H1 (cell line): ENCODE results near the gene TMEM178B. TPM values are rescaled to one million over a fixed set of nuclear protein-coding genes. Genes with fewer than 3 reads are reported as not detected.

Source experiments
- CTCF ChIA-PET: fragments of 300-600 bp; sonication (Branson Sonifier 250); formaldehyde crosslinking; loops from one replicate; lab custom pipeline; 2021; ENCODE audit not compliant: partially characterized antibody; lab: Charles Lee
- POLR2A ChIA-PET: fragments of 300-600 bp; sonication (Branson Sonifier 250); formaldehyde crosslinking; loops from one replicate; lab custom pipeline; 2021; ENCODE audit warnings: inconsistent platforms; ENCODE audit not compliant: partially characterized antibody; lab: Charles Lee
- DNase-seq, 2 experiments: peaks; one replicate each; pipeline versions ENCODE4 v3.0.0 to v3.0.0-alpha.2; 2010 to 2022; ENCODE audit warnings: low spot score in 2 of 2, low read depth in 1 of 2, mixed read lengths in 1 of 2
- FAIRE-seq: peaks from 2 replicates; lab custom pipeline; 2011; peaks lifted over from hg19 to GRCh38; lab: Jason Lieb, UNC
- H2AFZ ChIP-seq: 2 replicates; pipeline ENCODE4 v1.8.1; 2012; ENCODE audit warnings: low read length, inconsistent platforms
- H2AK5ac ChIP-seq: 2 replicates; pipeline ENCODE4 v1.6.1; 2013; ENCODE audit warnings: low read depth, low read length
- H2BK120ac ChIP-seq: replicated peaks from 2 replicates; pipeline ENCODE3; 2013; ENCODE audit warnings: low read depth, low read length, inconsistent platforms
- H2BK12ac ChIP-seq: 2 replicates; pipeline ENCODE4 v1.6.1; 2013; ENCODE audit warnings: low read depth, low read length
- H2BK15ac ChIP-seq: 2 replicates; pipeline ENCODE4 v1.6.1; 2013; ENCODE audit warnings: low read length
- H2BK20ac ChIP-seq: 2 replicates; pipeline ENCODE4 v1.6.1; 2013; ENCODE audit warnings: low read length
- H2BK5ac ChIP-seq: 2 replicates; pipeline ENCODE4 v1.6.1; 2013; ENCODE audit warnings: low read depth, low read length
- H3K14ac ChIP-seq: 2 replicates; pipeline ENCODE4 v1.6.1; 2013; ENCODE audit warnings: inconsistent platforms; ENCODE audit not compliant: insufficient read length
- H3K18ac ChIP-seq: 2 replicates; pipeline ENCODE4 v1.6.1; 2013; ENCODE audit warnings: low read length; ENCODE audit errors: extremely low read depth
- H3K23ac ChIP-seq: 2 replicates; pipeline ENCODE4 v1.6.1; 2013; ENCODE audit warnings: inconsistent platforms; ENCODE audit not compliant: insufficient read length
- H3K23me2 ChIP-seq: 2 replicates; pipeline ENCODE4 v1.6.1; 2013; ENCODE audit warnings: low read depth, low read length
- H3K27ac ChIP-seq: 2 replicates; pipeline ENCODE4 v1.6.1; 2011; ENCODE audit warnings: low read depth, low read length, inconsistent platforms
- H3K27me3 ChIP-seq, 4 experiments: replicated peaks in 1 of 4; 1 replicate in 1 of 4; 2 replicates in 3 of 4; pipeline versions ENCODE4 v1.6.1 to v1.8.1; 2011 to 2013; ENCODE audit warnings: low read length in 3 of 4, mild to moderate bottlenecking in 3 of 4, inconsistent platforms in 2 of 4, mixed read lengths in 2 of 4, moderate library complexity in 1 of 4; ENCODE audit not compliant: control insufficient read depth in 3 of 4, insufficient read depth in 3 of 4; ENCODE audit errors: extremely low read depth in 1 of 4
- H3K36me3 ChIP-seq, 4 experiments: 2 replicates each; pipeline versions ENCODE4 v1.6.1 to v1.8.1; 2011 to 2013; ENCODE audit warnings: mild to moderate bottlenecking in 4 of 4, low read length in 3 of 4, moderate library complexity in 2 of 4, control low read depth in 1 of 4, inconsistent platforms in 1 of 4; ENCODE audit not compliant: insufficient read depth in 4 of 4, control insufficient read depth in 2 of 4
- H3K4ac ChIP-seq: replicated peaks from 2 replicates; pipeline ENCODE3; 2013; ENCODE audit warnings: low read length, low read depth, mixed read lengths, inconsistent platforms; ENCODE audit not compliant: insufficient read length
- H3K4me1 ChIP-seq, 4 experiments: replicated peaks in 1 of 4; 1 replicate in 1 of 4; 2 replicates in 3 of 4; pipeline versions ENCODE4 v1.6.1 to v1.8.1; 2011 to 2013; ENCODE audit warnings: low read length in 3 of 4, inconsistent platforms in 2 of 4, mixed read lengths in 1 of 4; ENCODE audit not compliant: insufficient read depth in 4 of 4, control insufficient read depth in 3 of 4
- H3K4me2 ChIP-seq, 2 experiments: 2 replicates each; pipeline versions ENCODE4 v1.6.1 to v1.8.1; 2011 to 2013; ENCODE audit warnings: low read depth in 2 of 2, low read length in 2 of 2, control low read depth in 1 of 2, inconsistent platforms in 1 of 2, mild to moderate bottlenecking in 1 of 2; ENCODE audit not compliant: insufficient read depth in 1 of 2
- H3K4me3 ChIP-seq, 4 experiments: fragments of 200-600, 300-600 bp in 1 of 4; sonication (generic), shearing (Covaris generic), sonication (Bioruptor Twin) in 1 of 4; 2 replicates each; pipeline versions ENCODE4 v1.5.1 to v1.8.1; 2011 to 2016; ENCODE audit warnings: low read length in 4 of 4, low read depth in 3 of 4, control low read depth in 2 of 4, inconsistent platforms in 2 of 4, mild to moderate bottlenecking in 2 of 4, mixed read lengths in 1 of 4, moderate library complexity in 1 of 4; ENCODE audit not compliant: insufficient read depth in 2 of 4; ENCODE audit errors: extremely low read depth in 1 of 4
- H3K56ac ChIP-seq: replicated peaks from 2 replicates; pipeline ENCODE3; 2013; ENCODE audit warnings: low read depth, mild to moderate bottlenecking, mixed read lengths, low read length, inconsistent platforms; ENCODE audit not compliant: insufficient read length
- H3K79me1 ChIP-seq: 2 replicates; pipeline ENCODE4 v1.6.1; 2013; ENCODE audit warnings: low read depth, low read length, control low read depth
- H3K79me2 ChIP-seq, 2 experiments: 2 replicates each; pipeline versions ENCODE4 v1.6.1 to v1.8.1; 2012 to 2013; ENCODE audit warnings: low read length in 2 of 2, mild to moderate bottlenecking in 2 of 2, inconsistent platforms in 1 of 2; ENCODE audit not compliant: insufficient read depth in 2 of 2, control insufficient read depth in 1 of 2
- H3K9ac ChIP-seq, 4 experiments: replicated peaks in 1 of 4; 1 replicate in 1 of 4; 2 replicates in 3 of 4; pipeline versions ENCODE4 v1.6.1 to v1.8.1; 2011 to 2013; ENCODE audit warnings: low read depth in 3 of 4, low read length in 3 of 4, control low read depth in 2 of 4, mild to moderate bottlenecking in 2 of 4, moderate library complexity in 2 of 4, inconsistent platforms in 1 of 4; ENCODE audit errors: extremely low read depth in 1 of 4
- H3K9me3 ChIP-seq, 2 experiments: 2 replicates each; pipeline versions ENCODE4 v1.6.1 to v1.8.1; 2012 to 2013; ENCODE audit warnings: mild to moderate bottlenecking in 2 of 2, moderate library complexity in 2 of 2, control low read depth in 1 of 2, inconsistent platforms in 1 of 2, low read depth in 1 of 2, low read length in 1 of 2, mixed read lengths in 1 of 2; ENCODE audit not compliant: insufficient read depth in 2 of 2
- H4K20me1 ChIP-seq, 2 experiments: replicated peaks in 1 of 2; 2 replicates each; pipeline versions ENCODE3 to v1.8.1; 2011 to 2013; ENCODE audit warnings: inconsistent platforms in 2 of 2, low read length in 2 of 2, mild to moderate bottlenecking in 1 of 2; ENCODE audit not compliant: insufficient read depth in 2 of 2, control insufficient read depth in 1 of 2
- H4K5ac ChIP-seq: 2 replicates; pipeline ENCODE4 v1.6.1; 2013; ENCODE audit warnings: low read length, low read depth, mixed read lengths, inconsistent platforms; ENCODE audit not compliant: insufficient read length
- H4K8ac ChIP-seq: 2 replicates; pipeline ENCODE4 v1.8.0; 2013; ENCODE audit warnings: mild to moderate bottlenecking, moderate library complexity, low read length, inconsistent platforms; ENCODE audit not compliant: insufficient read depth; ENCODE audit errors: extremely low read depth
- H4K91ac ChIP-seq: replicated peaks from 2 replicates; pipeline ENCODE3; 2013; ENCODE audit warnings: low read length, mixed read lengths, inconsistent platforms; ENCODE audit not compliant: insufficient read length
- CTCF ChIP-seq, 3 experiments: IDR thresholded peaks; 1 replicate in 2 of 3; 2 replicates in 1 of 3; pipeline versions ENCODE4 v1.5.1 to v1.6.1; 2011; ENCODE audit warnings: low read length in 3 of 3, mild to moderate bottlenecking in 3 of 3, inconsistent platforms in 2 of 3, low read depth in 1 of 3, moderate library complexity in 1 of 3; ENCODE audit not compliant: insufficient read depth in 1 of 3; ENCODE audit errors: control extremely low read depth in 1 of 3
- HDAC2 ChIP-seq, 2 experiments: fragments of 300-600 bp in 1 of 2; sonication (generic) in 1 of 2; IDR thresholded peaks; 2 replicates each; pipeline ENCODE4 v1.6.1; 2011 to 2012; ENCODE audit warnings: low read depth in 2 of 2, low read length in 2 of 2, mild to moderate bottlenecking in 2 of 2, moderate library complexity in 2 of 2, borderline replicate concordance in 1 of 2, inconsistent platforms in 1 of 2
- RAD21 ChIP-seq, 2 experiments: IDR thresholded peaks in 1 of 2; conservative IDR thresholded peaks in 1 of 2; 2 replicates each; pipeline ENCODE4 v1.6.1; 2011; ENCODE audit warnings: low read depth in 2 of 2, low read length in 2 of 2, improper control_type of control experiment in 1 of 2, inconsistent platforms in 1 of 2, mild to moderate bottlenecking in 1 of 2, moderate library complexity in 1 of 2
- RNF2 ChIP-seq: fragments of 200-900, 300-1000 bp; sonication (generic); IDR thresholded peaks from 2 replicates; pipeline ENCODE4 v1.7.1; 2016; ENCODE audit warnings: borderline replicate concordance, low read depth, mild to moderate bottlenecking, antibody characterized with exemption, low read length; ENCODE audit not compliant: poor library complexity, severe bottlenecking; ENCODE audit errors: missing control alignments
- YY1 ChIP-seq: IDR thresholded peaks from 2 replicates; pipeline ENCODE4 v1.6.1; 2011; ENCODE audit warnings: low read depth, mild to moderate bottlenecking, low read length
- WGBS, 2 experiments: shearing (Covaris generic) in 1 of 2; methylation state at CpG; one replicate each; pipeline versions ENCODE4 v1.1.6 to v1.1.7; 2013 to 2015; ENCODE audit warnings: low lambda C conversion rate in 2 of 2, mixed read lengths in 2 of 2, inconsistent platforms in 1 of 2, low coverage in 1 of 2, missing lambda C conversion rate in 1 of 2; ENCODE audit not compliant: insufficient replicate concordance in 2 of 2, insufficient coverage in 1 of 2, insufficient read length in 1 of 2; ENCODE audit errors: extremely low coverage in 1 of 2, missing lambda C conversion rate in 1 of 2; 5-methylcytosine and 5-hydroxymethylcytosine counted together
- polyA plus RNA-seq, 7 experiments: library from polyadenylated mRNA; depleted of rRNA in 3 of 7; stranded (reverse) in 5 of 7; unstranded in 2 of 7; fragments of >200 nt in 5 of 7; fragments of 200-250 nt in 2 of 7; gene quantifications; 1 replicate in 5 of 7; 2 replicates in 1 of 7; 4 replicates in 1 of 7; pipeline versions ENCODE4 v1.2.1 to v1.2.3, GENCODE V29; 2011 to 2013; ENCODE audit warnings: missing spikeins in 2 of 7, mixed read lengths in 2 of 7
- total RNA-seq: library from RNA; stranded (reverse); fragmentation: NEBNext Ultra II Directional; extraction: Animal tissue kit (Norgen Biotek cat#: 25700); gene quantifications from 2 replicates; pipeline ENCODE4 v1.2.1, GENCODE V29; 2021

TMEM178B gene
- total and polyA plus RNA-seq, 2 of the 8 experiments (the other 6 are each of a cell fraction or from before 2014, with no cell fraction given): 5.3 to 18.1 TPM

GRCh38 chr7:141272417-141272816, 198.6 kb downstream of the TMEM178B start:
- no peak overlapping the region for H3K56ac ChIP-seq
- H3K27ac ChIP-seq: no peak overlapping the region
- no peak for DNase-seq
- H4K5ac ChIP-seq: no peak overlapping the region
- H3K27me3 ChIP-seq: no peaks in the 10 kb centered on the region
- H3K79me1 ChIP-seq: no peaks in the 10 kb centered on the region; the same call in 1 of the 2 replicates
- TF ChIP-seq RNF2 (no peak), CTCF (IDR thresholded peaks at IDR 0.05; ENCODE audit: control extremely low read depth in 1 of 3, insufficient read depth in 1 of 3, low read depth in 1 of 3, low read length in 3 of 3) (peak in 2 of 3 experiments; percentile 34 to 53; a peak in 3 of 4 replicates), YY1 (peak; percentile 70; the same call in 1 of the 2 replicates), HDAC2 (IDR thresholded peaks at IDR 0.05; ENCODE audit: borderline replicate concordance in 1 of 2, low read depth in 2 of 2, low read length in 2 of 2) (no peak), RAD21 (IDR thresholded peaks at IDR 0.05 in 1 of 2, conservative IDR thresholded peaks at IDR 0.05 in 1 of 2; ENCODE audit: low read depth in 2 of 2, low read length in 2 of 2) (peak; percentile 78 to 89)
- TF ChIP-seq, all 59 proteins: peak for 3
- peak; percentile 76 for FAIRE-seq
- WGBS, 2 experiments: 85% methylated on average over 2 of the region's 2 CpGs; no CpG with 5 or more reads in 1 of the 2 experiments
- H2BK120ac ChIP-seq: no peak overlapping the region
- H2AK5ac ChIP-seq: no peak overlapping the region
- CTCF ChIA-PET: interaction anchor here (1.1 to 4.2 kb wide), 6 partner anchors 10 to 276 kb away, joined by 3 to 31 read pairs (median 3); no protein-coding TSS in a partner anchor
- no peak overlapping the region for H2BK12ac ChIP-seq
- H3K23me2 ChIP-seq: no peaks in the 10 kb centered on the region
- H3K4me2 ChIP-seq: no peak overlapping the region
- no peaks in the 10 kb centered on the region for H3K36me3 ChIP-seq
- H3K18ac ChIP-seq: no peak overlapping the region
- H4K91ac ChIP-seq: no peak overlapping the region
- no peaks in the 10 kb centered on the region; a peak in 1 of 7 replicates for H3K4me1 ChIP-seq
- POLR2A ChIA-PET: interaction anchor here (0.6 kb wide), 1 partner anchor 369 kb away, joined by 3 read pairs; no protein-coding TSS in a partner anchor
- no peak overlapping the region for H3K4me3 ChIP-seq
- no peak overlapping the region for H3K9ac ChIP-seq
- no peak overlapping the region for H2BK5ac ChIP-seq
- H2AFZ ChIP-seq: no peak overlapping the region
- H2BK15ac ChIP-seq: no peak overlapping the region
- H2BK20ac ChIP-seq: no peak overlapping the region
- H3K23ac ChIP-seq: no peak overlapping the region
- H3K4ac ChIP-seq: no peak overlapping the region
- H3K14ac ChIP-seq: no peak overlapping the region
- H4K8ac ChIP-seq: no peak overlapping the region
- peaks cover 0 to 1% of the 10 kb centered on the region in 2 experiments for H4K20me1 ChIP-seq
- no peaks in the 10 kb centered on the region for H3K9me3 ChIP-seq
- H3K79me2 ChIP-seq: no peaks in the 10 kb centered on the region
